ENCODE data around the gene COX5A.

COX5A gene

DNA sequence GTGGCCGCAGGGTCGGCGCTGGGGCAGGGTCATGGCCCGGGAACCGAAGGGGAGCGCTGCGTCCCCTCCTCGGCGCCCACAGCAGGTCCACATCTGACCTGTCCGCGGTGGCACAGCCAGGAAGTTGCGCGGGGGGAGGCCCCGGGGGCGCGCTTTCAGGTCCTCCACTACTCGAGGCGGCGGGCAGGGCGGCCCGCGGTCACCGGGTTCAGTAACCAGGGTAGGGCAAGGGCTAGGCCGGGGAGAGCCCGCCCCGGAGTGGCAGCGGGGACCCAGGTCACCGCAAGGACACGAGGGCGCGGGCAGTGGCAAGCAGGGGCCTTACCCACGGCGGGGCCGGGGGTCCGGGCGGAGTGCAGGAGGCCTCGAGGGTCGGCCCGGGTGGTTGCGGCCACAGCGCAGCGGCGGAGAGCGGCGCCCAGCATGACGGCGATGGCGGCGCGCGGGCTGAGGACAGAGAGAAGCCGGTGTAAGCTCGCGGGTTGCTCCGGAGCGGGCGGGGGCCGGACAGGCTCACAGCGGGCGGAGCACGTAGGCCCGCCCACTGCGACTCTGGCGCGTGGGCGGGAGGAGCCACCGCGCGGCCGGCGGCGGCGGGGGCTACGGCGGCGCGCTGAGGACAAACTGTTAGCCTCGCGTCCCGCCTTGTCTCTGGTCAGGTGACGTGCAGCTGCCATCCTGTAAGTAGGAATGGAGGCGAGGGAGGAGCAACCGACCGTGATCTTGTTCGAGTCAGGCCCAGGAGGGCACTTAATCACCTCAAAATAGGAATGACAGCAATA, at the start of gene COX5A:
COX5A (minus strand) TSS at position 484 of the 782 bp plus-strand sequence; CDS start at position 425, 59 bp downstream.
- no peak for FAIRE-seq

DNA sequence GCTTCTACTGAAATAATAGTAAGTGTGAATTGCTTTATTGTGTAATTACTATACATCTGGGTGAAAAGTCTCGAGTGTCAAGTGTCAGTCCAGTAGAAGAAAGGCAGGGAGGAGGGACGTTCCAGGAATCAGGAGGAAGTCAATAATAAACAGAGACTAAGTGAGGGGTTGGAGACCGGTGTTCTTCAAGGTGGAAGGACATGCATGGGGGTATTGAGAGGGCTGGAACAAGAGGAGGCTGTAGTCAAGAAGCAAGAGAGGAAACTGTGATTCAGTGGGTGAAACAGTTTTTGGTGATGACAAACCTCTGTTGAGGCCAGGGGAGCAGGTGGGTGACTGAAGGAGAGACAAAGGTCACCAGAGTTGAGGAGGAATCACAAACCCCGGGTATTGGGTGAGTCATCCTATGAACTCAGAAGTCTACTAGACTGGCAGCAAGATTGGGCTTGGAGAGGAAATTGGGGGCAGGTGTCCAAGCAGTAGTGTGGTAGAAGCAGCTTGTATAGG, 45.9 kb upstream of the COX5A start:
- FAIRE-seq, result no peak

DNA sequence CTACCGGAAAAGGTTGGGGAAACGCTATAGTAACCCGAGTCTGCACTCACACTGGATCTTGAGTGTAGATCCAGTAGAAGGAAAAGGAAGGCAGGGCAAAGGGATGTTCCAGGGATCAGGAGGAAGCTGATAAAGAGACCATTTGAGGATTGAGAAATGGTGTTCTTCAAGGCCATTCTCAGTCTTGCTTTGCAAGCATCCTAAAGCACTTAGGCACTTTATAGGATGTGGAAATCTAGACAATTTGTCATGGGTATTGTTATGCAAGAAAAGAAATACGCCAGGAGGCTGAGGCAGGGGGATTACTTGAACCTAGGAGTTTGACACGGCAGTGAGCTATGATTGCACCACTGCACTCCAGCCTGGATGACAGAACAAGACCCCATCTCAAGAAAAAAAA, 44.3 kb upstream of the COX5A start:
- no peak for FAIRE-seq

DNA sequence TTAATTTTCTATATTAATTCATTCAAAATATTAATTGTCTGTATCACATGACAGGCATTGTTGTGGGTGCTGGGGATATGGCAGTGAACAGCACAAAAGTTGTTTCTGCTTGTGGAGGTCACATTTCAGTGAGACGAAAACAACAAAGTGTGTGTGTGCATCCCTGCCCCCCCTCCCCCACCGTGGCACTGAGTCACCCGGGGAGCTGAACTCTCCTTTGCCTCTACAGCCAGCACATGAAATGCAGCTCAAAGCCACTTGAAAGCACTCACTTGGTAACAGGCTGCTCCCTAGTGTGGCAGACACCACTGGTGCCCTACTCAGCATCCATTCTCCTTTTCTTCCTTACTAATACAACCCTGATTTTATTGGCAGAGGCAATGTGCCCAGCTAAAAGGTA, 40.6 kb upstream of the COX5A start:
- no peak for FAIRE-seq

DNA sequence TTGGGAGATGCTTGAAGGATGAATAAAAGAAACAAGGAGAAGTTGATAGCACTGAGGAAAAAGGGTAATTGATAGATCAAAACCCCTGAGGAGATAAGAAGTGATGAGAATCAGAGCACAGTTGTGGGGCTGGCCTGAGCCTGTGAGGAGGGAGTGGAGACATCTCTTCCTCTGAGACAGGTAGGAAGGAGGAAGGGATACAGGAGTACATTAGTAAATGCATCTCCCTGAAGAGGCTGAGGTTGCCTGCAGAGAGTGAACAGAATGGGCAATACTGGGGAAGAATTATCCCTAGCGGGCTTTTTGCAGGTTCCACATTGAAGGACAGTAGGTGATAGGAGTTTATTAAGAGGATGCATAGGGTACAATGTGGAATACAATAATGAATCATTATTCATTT, 40.2 kb upstream of the COX5A start:
- FAIRE-seq, result no peak

DNA sequence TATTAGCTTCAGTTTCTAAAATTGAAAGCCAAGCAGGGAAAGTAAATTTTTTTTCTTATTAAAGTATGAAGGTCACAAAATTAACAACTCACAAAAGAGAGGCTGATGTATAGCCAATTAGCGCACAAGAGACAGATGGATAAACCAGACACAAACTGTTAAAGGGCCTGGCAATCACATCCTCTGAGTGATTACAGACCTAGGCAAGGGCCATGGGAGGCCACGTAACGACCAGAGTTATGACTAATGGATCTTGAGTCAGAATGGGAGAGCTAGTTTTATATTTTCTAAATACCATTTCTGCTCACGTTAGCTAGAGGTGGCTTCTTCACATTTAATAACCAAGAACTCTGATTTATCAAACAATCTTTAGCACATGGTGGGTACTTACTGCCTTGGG, 39.7 kb upstream of the COX5A start:
- no peak for FAIRE-seq

DNA sequence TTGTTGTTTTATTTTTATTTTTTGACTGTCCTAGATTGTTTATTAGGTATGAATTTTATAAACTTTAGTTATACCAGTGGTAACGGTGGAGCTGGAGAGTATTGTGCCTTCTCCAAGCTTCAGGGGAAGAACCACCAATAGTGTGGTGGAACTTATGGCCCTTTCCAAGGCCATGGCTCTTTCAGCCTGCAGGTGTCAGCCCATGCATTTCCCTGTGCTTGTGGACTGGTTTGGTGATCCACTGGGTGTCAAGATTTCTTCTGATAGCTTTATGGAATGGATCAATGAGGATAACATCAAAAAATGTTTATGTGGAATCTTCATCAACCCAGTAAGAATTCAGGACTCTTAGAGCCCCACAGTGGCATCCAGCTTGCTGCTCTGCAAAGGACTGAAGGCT, 38.3 kb upstream of the COX5A start:
- FAIRE-seq, result no peak

DNA sequence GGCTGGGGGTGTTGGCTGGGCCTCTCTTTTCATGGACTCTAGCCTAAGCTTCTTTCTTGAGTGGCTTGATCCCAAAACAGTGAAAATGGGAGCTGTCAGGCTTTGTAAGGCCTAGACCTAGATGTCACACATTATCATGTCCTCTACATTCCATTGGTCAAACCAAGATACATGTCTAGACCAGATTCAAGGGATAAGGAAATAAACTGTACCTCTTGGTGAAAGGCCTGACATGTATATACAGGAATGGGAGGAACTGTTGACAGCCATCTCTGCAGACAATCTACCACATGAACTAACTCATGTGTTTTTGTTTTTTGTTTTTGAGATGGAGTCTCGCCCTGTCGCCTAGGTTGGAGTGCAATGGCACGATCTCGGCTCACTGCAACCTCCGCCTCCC, 29.8 kb upstream of the COX5A start:
- no peak for FAIRE-seq

DNA sequence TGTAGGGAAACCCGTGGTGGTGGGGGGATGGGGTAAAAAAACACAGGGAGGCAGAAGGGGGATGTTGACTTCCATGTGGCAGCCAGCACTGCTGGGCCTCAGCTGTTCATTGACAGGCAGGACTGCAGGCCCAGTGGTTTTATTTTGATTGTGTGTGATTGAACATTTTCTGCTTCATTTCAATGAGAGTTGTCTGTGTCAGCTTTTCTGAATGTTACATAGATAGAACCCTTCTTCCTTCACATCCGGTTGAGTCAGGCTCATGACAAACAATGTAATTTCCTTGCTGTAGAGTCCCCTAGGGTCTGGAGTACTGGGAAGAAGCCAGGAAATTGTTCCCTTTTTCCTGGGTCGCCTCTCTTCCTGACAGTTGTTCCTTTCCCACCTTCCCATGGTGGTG, 26.9 kb upstream of the COX5A start:
- no peak for FAIRE-seq

DNA sequence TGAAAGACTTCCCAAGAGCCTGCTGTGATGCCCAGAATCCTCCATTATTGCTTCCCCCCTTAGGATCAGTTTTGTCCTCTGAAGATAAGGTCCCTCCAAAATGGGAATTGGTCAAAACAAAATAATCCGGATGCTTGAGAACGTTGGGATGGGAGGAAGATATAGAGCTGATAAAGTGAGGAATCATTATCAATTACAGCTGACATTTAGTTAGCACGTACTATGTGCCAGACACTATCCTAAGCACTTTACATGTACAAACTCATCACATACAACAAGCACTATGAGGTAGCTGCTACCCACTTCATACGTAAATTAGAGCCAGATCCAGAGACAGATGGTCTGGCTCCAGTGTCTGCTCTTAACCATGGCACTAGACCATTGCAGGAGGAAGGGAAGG, 25.3 kb upstream of the COX5A start:
- FAIRE-seq, result no peak

DNA sequence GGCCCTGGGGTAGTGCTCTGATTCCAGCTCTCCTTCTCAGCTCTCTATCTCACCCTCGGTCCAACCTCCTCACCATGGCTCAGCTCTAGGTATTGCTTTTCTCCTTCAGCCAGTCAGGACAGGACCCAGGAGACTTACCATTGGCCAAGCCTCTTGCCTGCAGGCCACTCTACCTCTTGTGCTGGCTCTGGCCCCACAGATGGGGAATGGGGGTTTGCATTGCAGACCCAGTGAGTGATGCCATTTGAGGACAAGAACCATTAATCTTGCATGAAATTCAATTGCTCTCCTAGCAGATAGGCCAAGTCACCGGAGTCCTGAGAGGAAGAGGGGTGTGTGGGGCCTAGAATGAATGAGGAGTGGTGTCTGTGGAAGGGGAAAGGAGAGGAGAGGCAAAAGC, 24.8 kb upstream of the COX5A start:
- FAIRE-seq, result no peak

DNA sequence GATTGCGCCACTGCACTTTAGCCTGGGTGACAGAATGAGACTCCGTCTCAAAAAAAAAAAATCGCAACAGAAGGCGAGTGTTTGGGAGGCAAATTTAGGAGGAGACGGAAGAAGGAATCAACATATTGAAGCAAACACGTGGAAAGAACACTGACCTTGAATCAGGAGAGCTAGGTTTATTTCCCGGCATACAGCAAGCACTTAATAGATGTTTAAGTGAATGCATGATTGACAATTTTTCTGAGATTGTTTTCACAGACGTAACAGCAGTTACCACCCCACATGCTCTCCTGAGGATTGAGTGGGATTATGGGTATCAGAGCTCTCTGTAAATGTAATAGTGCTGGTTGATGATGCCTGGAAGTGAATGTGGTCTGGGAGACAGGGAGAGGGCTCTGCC, 24.3 kb upstream of the COX5A start:
- no peak for FAIRE-seq

DNA sequence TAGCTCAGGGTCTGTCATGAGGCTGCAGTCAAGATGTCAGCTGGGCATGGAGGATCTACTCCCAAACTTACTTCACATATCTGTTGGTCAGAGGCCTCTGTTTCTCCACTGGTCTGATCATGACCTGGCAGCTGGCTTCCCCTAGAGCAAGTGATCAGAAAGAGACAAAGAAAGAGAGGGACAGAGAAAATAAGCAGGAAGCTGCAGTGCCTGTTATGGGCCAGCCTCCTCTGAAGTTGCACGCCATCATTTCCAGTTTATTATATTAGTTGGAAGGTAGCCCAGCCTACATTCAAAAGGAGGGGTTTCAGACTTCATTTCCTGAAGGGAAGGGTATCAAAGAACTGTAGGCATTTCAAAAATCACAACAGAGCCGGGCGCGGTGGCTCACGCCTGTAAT, 23.7 kb upstream of the COX5A start:
- no peak for FAIRE-seq

DNA sequence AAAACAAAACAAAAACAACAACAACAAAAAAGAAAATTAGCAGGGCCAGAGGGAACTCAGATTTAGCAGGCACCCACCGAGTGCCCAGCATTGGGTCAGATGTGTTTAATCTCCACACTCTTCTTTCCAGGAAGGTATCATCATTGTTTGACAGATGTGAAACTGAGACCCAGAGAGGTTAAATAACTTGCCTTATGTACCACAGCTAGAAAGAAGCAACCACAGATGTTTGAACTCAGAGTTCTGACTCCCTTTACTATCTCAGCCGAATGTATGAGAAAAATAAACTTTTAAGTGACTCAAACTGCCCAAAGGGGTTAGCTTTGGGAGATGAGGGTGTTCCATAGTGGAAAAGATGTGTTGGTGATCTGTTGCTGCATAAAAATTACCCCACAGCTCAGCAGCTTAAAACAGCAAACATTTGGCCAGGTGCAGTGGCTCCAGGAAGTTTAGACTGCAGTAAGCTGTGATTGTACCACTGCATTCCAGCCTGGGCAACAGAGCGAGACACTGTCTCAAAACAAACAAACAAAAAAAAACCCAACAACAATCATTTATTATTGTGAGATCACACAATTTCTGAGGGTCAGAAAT, 23.2 kb upstream of the COX5A start:
- no peak for FAIRE-seq

DNA sequence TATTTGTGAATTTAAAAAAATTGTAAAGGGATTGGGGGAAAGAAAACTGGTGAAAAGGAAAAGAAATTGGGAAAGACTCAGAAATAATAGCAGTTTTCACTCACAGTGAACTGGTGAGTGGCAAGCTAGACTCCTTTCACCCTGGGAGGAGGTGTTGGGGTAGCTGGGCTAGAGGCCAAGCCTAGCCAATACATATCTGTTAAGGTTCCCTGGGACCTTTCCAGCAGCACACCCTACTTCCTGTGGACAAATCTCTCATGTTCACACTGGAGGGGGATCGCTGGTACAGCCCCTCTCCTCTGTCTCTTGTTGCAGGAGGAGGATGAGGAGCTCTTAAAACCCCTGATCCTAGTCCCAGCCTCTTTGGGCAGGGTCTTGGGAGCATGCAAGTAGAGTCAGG, 22.4 kb upstream of the COX5A start:
- FAIRE-seq, result no peak

DNA sequence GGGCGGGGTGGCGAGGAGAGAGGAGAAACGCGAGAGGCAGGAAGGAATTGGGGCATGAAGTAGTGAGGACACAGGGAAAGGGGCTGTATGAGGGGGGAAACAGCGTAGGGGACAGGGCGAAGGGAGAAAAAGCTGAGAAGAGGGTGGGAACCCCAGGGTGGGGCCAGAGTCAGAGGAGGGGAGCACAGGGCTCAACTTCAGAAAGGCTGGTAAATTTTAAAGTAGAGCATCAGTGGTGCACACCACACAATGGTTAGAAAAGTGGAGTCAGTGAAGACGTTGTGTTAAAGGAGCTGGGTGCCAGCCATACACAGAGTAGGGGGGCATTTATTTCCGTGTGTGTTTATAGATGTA, 21.7 kb upstream of the COX5A start:
- FAIRE-seq, result no peak

DNA sequence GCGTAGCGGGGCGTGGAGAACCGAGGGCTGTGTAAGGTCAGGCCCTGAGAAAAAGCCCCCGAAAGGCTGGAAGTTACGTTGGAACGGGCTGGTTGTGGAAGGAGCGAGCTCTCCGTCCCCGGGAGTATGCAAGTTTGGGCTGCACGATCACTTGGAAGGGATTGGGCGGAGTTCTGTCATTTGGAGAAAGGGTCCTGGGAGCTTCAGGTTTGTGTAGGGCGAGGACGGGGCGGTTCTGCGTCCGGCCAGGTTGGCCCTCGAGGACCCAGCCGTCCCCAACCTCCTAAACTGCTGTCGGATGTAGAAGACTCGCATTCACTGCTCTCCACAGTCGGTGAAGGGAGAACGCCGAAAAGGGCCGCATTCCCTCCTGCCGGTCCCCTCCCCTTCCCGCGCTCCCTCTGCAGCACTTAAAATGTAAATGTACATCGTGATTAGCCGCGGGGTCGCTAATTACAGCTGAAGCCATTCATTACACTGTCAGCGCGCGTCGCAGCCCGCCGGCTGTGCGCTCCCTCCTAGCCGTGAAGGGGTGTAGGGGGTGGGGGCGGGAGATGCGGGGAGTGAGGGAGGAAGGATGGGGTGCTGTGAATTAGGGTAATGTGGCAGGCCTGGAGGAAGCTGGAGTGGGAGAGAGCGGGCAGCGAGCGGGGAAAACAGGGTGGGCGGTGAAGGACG, 21.2 kb upstream of the COX5A start:
- no peak for FAIRE-seq

DNA sequence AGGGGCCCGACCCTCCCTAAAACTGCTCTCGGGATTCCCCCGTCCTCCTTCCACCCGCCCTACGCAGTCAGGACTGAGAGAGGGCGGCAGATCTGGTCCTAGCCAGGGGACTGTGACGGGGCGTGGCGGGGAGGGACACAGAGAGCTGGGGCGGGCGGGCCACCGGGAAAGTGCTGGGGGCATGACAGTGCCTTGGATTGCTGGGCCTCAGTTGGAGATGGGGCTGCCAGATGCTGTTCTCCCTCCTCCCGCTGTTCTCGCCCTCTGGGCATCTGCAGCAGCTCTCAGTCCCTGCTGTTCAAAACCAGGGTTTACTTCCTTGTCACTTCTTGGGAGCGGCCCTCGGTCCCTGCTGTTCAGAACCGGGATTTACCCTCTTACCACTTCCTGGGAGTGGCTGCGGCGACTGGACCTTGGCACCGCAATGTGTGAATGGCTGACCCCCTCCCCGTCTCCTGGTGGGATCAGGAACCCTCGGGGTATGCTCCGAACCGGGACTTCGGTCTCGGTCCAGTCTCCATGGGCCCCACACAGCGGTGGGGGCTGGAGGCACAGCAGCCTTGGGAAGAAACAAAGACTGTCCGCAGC, 20.5 kb upstream of the COX5A start:
- FAIRE-seq, result no peak

DNA sequence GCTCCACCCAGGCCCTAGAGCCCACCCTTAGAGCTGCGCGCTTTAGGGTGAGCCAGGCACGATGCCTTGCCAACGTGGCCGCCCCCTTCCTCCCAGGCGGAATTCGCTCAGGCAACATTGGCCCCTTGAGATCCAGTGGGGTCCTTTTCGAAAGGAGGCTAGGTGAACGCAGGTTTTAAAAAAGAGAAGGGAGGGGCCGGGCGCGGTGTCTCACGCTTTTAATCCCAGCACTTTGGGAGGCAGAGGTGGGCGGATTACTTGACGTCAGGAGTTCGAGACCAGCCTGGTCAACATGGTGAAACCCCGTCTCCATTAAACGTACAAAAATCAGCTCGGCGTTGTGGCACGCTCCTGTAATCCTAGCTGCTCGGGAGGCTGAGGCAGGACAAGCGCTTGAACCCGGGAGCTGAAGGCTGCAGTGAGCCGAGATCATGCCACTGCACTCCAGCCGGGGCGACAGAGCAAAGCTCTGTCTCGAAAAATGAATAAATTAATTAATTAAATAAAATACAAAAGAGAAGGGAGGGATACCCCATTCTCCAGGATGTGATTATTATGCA, 19.7 kb upstream of the COX5A start:
- FAIRE-seq, result no peak

DNA sequence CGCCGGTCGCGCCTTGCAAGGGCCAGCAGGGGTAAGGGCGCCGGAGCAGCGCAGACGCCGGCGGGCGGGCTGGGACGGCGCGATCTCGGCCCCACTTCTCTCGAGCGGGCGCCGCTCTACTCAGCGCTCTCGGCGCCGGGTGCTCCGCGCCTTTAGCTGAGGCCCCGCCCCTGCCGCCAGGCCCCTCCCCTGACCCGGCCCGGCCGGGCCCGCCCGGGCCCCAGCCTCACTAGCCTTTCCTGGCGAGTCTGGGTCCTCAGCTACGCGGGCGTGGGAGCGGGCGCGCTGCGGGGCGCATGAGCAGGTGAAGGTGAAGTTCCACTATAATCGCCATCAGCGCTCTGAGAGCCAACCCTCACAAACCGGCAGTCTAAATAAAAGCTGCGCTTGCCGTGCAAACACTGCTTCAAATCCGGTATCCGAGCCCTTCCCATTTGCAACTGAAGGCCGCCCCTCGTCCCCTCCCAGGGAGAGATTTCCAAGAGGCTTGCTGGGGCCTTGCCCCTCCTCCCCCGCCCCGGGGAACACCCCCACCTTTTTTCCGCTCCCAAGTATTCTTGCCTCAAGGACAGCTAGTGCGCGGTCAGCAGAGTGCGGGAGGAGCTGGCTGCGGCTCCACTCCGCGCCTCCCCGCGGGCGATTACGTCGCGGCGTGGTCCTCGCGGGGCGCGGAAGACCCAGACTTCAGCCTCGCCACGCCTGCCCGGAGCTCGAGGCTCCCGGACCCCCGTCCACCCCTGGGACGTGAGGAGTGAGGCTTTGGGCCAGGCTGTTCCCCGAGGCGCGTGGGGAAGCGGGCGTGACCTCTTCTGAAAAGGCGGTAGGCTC, 19.0 kb upstream of the COX5A start, which contains the start of gene RPP25:
RPP25 (minus strand) TSS at position 125 of the 828 bp plus-strand sequence. CDS start 189 bp downstream, outside the sequence.
- FAIRE-seq, result no peak

DNA sequence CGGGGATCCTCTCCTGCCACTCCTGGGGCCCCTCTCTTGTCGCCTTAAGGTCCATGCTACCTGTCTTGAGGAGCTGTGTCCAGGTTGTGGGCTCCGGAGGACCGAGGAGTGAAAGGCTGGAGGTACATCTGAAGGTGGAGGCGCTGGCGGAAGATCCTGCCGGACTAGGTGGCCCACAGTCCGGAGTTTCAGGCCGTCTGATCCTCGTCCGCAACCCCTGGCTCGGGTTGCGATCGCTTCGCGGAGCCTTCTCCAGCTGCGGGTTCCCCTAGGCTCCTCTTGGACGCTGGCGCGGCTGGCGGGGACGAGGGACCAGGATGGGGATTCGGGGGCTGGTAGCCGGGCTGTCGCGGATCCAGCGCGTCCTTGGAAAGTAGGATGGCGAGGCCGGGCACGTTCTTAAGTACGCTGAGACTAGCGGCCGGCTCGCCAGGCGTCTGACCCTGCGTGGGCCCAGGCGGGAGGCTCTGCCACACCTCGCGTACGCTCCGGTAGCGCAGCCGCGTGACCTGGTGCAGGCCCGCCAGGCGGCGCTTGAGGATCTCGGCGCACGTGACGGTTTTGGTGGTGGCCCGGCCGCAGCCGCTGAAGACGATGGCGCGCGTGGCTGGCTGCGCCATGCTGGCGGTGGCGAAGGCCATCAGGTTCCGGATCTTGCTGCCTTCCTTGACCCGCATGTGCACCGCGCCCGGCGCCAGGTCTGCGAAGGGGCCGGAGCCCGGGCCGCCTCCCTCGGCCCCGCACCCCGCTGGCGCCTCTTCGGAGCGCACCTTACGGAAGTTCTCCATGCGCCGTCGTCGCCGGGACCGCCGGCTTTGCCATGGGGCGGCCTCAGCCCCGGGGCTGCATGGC, 18.1 kb upstream of the COX5A start:
- no peak for FAIRE-seq
